Tibial nerve (tissue), 3 donors: ENCODE data around the gene ASF1B.

Source experiments
- POLR2A ChIP-seq, 2 donors: fragments of 450-650 bp; IDR thresholded peaks; one replicate each; pipeline ENCODE4 v1.6.1; 2017; ENCODE audit warnings: antibody characterized with exemption in 2 of 2, mild to moderate bottlenecking in 2 of 2, moderate library complexity in 2 of 2
- TF ChIP-seq, protein P1 (sequence below), 5 experiments: fragments of 200-600 bp in 3 of 5; fragments of 450-650 bp in 2 of 5; sonication (generic) in 3 of 5; IDR thresholded peaks; one replicate each; pipeline ENCODE4 v1.5.1; 2016 to 2019; ENCODE audit warnings: antibody characterized with exemption in 5 of 5, mild to moderate bottlenecking in 3 of 5, moderate library complexity in 2 of 5

DNA sequence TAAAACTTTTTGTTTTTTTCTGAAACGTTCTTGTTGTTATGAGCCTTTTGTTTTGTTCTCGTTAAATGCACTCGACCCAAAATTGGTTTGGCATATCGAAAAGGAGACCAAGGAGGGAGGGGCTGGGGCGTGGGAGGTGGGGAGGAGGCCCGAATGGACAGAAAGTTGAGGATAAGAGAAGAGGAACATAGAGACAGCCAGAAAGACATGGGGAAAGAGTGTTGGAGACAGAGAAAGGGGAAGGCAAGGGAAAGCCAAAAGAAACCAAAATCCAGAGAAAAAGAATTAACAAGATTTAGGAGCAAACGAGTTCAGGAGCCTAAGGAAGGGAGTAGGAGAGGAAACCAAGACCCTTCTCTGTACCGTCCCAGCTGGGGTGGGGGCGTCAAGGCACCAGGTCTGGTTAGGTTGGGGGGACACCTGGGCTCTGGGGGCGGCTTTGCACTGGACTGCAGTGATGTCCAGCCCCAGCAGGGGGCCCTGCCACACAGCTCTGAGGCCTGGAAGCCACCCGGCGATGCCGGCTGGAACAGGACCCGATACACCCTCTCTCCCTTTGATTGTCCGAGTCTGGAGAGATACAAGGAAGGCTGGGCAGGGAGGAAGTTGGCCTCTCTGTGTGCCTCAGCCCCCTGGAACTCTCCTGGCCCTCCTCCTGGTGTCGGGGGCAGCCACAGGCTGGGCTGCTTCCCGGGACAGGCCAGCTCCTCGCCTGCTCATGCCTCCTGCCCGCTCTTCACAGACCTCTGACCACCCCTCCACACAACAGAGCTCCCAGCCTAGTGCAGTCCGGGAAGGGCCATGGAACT, 11.6 kb upstream of the ASF1B start:
- no peak for TF ChIP-seq POLR2A (IDR thresholded peaks at IDR 0.05)
- TF ChIP-seq, protein P1, sequence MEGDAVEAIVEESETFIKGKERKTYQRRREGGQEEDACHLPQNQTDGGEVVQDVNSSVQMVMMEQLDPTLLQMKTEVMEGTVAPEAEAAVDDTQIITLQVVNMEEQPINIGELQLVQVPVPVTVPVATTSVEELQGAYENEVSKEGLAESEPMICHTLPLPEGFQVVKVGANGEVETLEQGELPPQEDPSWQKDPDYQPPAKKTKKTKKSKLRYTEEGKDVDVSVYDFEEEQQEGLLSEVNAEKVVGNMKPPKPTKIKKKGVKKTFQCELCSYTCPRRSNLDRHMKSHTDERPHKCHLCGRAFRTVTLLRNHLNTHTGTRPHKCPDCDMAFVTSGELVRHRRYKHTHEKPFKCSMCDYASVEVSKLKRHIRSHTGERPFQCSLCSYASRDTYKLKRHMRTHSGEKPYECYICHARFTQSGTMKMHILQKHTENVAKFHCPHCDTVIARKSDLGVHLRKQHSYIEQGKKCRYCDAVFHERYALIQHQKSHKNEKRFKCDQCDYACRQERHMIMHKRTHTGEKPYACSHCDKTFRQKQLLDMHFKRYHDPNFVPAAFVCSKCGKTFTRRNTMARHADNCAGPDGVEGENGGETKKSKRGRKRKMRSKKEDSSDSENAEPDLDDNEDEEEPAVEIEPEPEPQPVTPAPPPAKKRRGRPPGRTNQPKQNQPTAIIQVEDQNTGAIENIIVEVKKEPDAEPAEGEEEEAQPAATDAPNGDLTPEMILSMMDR (IDR thresholded peaks at IDR 0.05), result peak; percentile 58 to 89 (median 87)
